ENCODE measurements around the gene TMEM121. TPM values are rescaled to one million over a fixed set of nuclear protein-coding genes. Genes with fewer than 3 reads are reported as not detected.
"Not testable (repeated sequence)": the region's sequence is repeated elsewhere in the genome, so short reads cannot be mapped to it uniquely, and the experiment has no call there.

TMEM121 gene
- total RNA-seq, 4 donors from 2014 or later, result 0.99 to 5.4 (median 4.0) TPM

- intact Hi-C loops (cut with DNase I; ENCODE audit: low total_unique reads), result no loop called here
- no peak overlapping the region for H3K4me3 ChIP-seq (ENCODE audit: low read depth, poor library complexity, severe bottlenecking)
- WGBS, 2 donors, result 86 to 89% methylated on average over 4 of the region's 4 CpGs
- peak in 1 of 2 donors; percentile 56 for DNase-seq (ENCODE audit: low spot score in 2 of 2)
- TF ChIP-seq POLR2A (IDR thresholded peaks at IDR 0.05) (no peak), CTCF (IDR thresholded peaks at IDR 0.05) (no peak)
Measured at GRCh38 chr14:105562713-105563346, 36.4 kb downstream of the TMEM121 start.

GRCh38 chr14:105563347-105563737 lies 37.0 kb downstream of the TMEM121 start:
- no peak overlapping the region for H3K4me3 ChIP-seq (ENCODE audit: low read depth, poor library complexity, severe bottlenecking)
- intact Hi-C loops (cut with DNase I; ENCODE audit: low total_unique reads), result no loop called here
- TF ChIP-seq CTCF (IDR thresholded peaks at IDR 0.05), result no peak
- TF ChIP-seq POLR2A (IDR thresholded peaks at IDR 0.05), result no peak
- no peak for DNase-seq (ENCODE audit: low spot score in 2 of 2)

GRCh38 chr14:105564536-105564935 lies 38.2 kb downstream of the TMEM121 start:
- intact Hi-C loops (cut with DNase I; ENCODE audit: low total_unique reads); H3K4me3 ChIP-seq (ENCODE audit: low read depth, poor library complexity, severe bottlenecking): not testable (repeated sequence)
- peak in 1 of 2 donors; percentile 43 for DNase-seq (ENCODE audit: low spot score in 2 of 2)
- 36 to 48% methylated on average over 13 to 15 of the region's 16 CpGs for WGBS, 2 donors

GRCh38 chr14:105565185-105565919 lies 39.0 kb downstream of the TMEM121 start:
- WGBS, 2 donors, result 61 to 71% methylated on average over 7 of the region's 8 CpGs
- H3K4me3 ChIP-seq (ENCODE audit: low read depth, poor library complexity, severe bottlenecking); intact Hi-C loops (cut with DNase I; ENCODE audit: low total_unique reads): not testable (repeated sequence)
- DNase-seq (ENCODE audit: low spot score in 2 of 2), result peak in 1 of 2 donors; percentile 77

- WGBS, 2 donors, result 87% methylated on average over 18 to 20 of the region's 34 CpGs
- H3K4me3 ChIP-seq (ENCODE audit: low read depth, poor library complexity, severe bottlenecking); intact Hi-C loops (cut with DNase I; ENCODE audit: low total_unique reads): not testable (repeated sequence)
- peak in 1 of 2 donors; percentile 21 for DNase-seq (ENCODE audit: low spot score in 2 of 2)
Measured at GRCh38 chr14:105566248-105567163, 40.1 kb downstream of the TMEM121 start.

- WGBS, 2 donors, result 80 to 87% methylated on average over 20 of the region's 20 CpGs
- H3K4me3 ChIP-seq (ENCODE audit: low read depth, poor library complexity, severe bottlenecking); intact Hi-C loops (cut with DNase I; ENCODE audit: low total_unique reads): not testable (repeated sequence)
- DNase-seq (ENCODE audit: low spot score in 2 of 2), result peak in 1 of 2 donors; percentile 39
Measured at GRCh38 chr14:105567164-105568103, 41.1 kb downstream of the TMEM121 start.

GRCh38 chr14:105568140-105568843 lies 41.9 kb downstream of the TMEM121 start:
- intact Hi-C loops (cut with DNase I; ENCODE audit: low total_unique reads), result not testable (repeated sequence)
- DNase-seq (ENCODE audit: low spot score in 2 of 2), result peak in 1 of 2 donors; percentile 46
- 27 to 31% methylated on average over 8 of the region's 18 CpGs for WGBS, 2 donors

More at GRCh38 chr14:105568140-105568843, 41.9 kb downstream of the TMEM121 start:
- H3K4me3 ChIP-seq (ENCODE audit: low read depth, poor library complexity, severe bottlenecking), result not testable (repeated sequence)
